Common myeloid progenitor, CD34-positive (primary cell): ENCODE data around the gene MBOAT7.
A peak's percentile ranks its signal among the peaks of the same experiment; 100 is the strongest.

Experiments
- CTCF ChIA-PET: fragments of 350-600 bp; sonication (Branson Sonifier 250); formaldehyde crosslinking; loops from one replicate; lab custom pipeline; 2021; ENCODE audit warnings: antibody characterized with exemption; lab: Charles Lee
- POLR2A ChIA-PET: fragments of 350-600 bp; sonication (Branson Sonifier 250); formaldehyde crosslinking; loops from one replicate; lab custom pipeline; 2021; ENCODE audit warnings: antibody characterized with exemption; lab: Charles Lee
- DNase-seq, 3 donors: peaks; one replicate each; pipeline versions ENCODE4 v3.0.0 to v3.0.0-alpha.2; 2013
- H3K27ac ChIP-seq, 2 experiments: 1 replicate in 1 of 2; 2 replicates in 1 of 2; pipeline ENCODE4 v1.7.0; 2013; ENCODE audit warnings: inconsistent platforms in 2 of 2, low read length in 2 of 2, mild to moderate bottlenecking in 2 of 2, low read depth in 1 of 2, moderate library complexity in 1 of 2; ENCODE audit not compliant: severe bottlenecking in 2 of 2, insufficient read depth in 1 of 2, poor library complexity in 1 of 2
- H3K27me3 ChIP-seq, 5 experiments: replicated peaks in 2 of 5; 1 replicate in 3 of 5; 2 replicates in 2 of 5; pipeline versions ENCODE4 v1.6.1 to v1.7.0; 2013; ENCODE audit warnings: low read length in 4 of 5, mild to moderate bottlenecking in 2 of 5, moderate library complexity in 2 of 5, inconsistent platforms in 1 of 5; ENCODE audit not compliant: insufficient read depth in 5 of 5, control insufficient read depth in 4 of 5
- H3K36me3 ChIP-seq, 4 experiments: 1 replicate in 2 of 4; 2 replicates in 2 of 4; pipeline versions ENCODE4 v1.6.1 to v1.7.0; 2013; ENCODE audit warnings: low read length in 3 of 4, control low read depth in 1 of 4, mild to moderate bottlenecking in 1 of 4; ENCODE audit not compliant: control insufficient read depth in 4 of 4, insufficient read depth in 4 of 4
- H3K4me1 ChIP-seq, 4 experiments: 1 replicate in 3 of 4; 2 replicates in 1 of 4; pipeline versions ENCODE4 v1.6.1 to v1.7.1; 2013; ENCODE audit warnings: low read length in 3 of 4, mild to moderate bottlenecking in 3 of 4, control low read depth in 1 of 4, inconsistent platforms in 1 of 4, moderate library complexity in 1 of 4; ENCODE audit not compliant: control insufficient read depth in 4 of 4, insufficient read depth in 4 of 4; ENCODE audit errors: control extremely low read depth in 1 of 4
- H3K4me3 ChIP-seq, 7 experiments: 1 replicate in 4 of 7; 2 replicates in 3 of 7; pipeline versions ENCODE4 v1.5.1 to v1.7.0; 2013; ENCODE audit warnings: mild to moderate bottlenecking in 7 of 7, low read length in 6 of 7, moderate library complexity in 6 of 7, inconsistent platforms in 2 of 7, low read depth in 2 of 7, control low read depth in 1 of 7; ENCODE audit not compliant: insufficient read depth in 4 of 7, control insufficient read depth in 1 of 7; ENCODE audit errors: extremely low read depth in 1 of 7
- H3K9me3 ChIP-seq, 5 experiments: 1 replicate in 4 of 5; 2 replicates in 1 of 5; pipeline versions ENCODE4 v1.6.1 to v1.7.1; 2013; ENCODE audit warnings: low read length in 4 of 5, mild to moderate bottlenecking in 2 of 5, inconsistent platforms in 1 of 5, low read depth in 1 of 5, moderate library complexity in 1 of 5; ENCODE audit not compliant: control insufficient read depth in 4 of 5, insufficient read depth in 2 of 5; ENCODE audit errors: control extremely low read depth in 1 of 5
- WGBS: methylation state at CpG from one replicate; pipeline ENCODE4 v1.1.5; 2013; ENCODE audit not compliant: insufficient coverage; 5-methylcytosine and 5-hydroxymethylcytosine counted together

MBOAT7 gene

GRCh38 chr19:54169149-54169740 is 20.1 kb downstream of the MBOAT7 start:
- DNase-seq, result no peak
- Histone ChIP-seq H3K4me3 (no peak overlapping the region), H3K27me3 (peaks cover 0 to 3% (median 0%) of the 10 kb centered on the region in 5 experiments), H3K27ac (no peak overlapping the region), H3K9me3 (peaks cover 0 to 3% (median 0%) of the 10 kb centered on the region in 5 experiments), H3K4me1 (peaks cover 0 to 23% (median 20%) of the 10 kb centered on the region in 4 experiments), H3K36me3 (no peaks in the 10 kb centered on the region)
- WGBS, result 94% methylated on average over 15 of the region's 21 CpGs
- POLR2A ChIA-PET, result no interaction called here
- CTCF ChIA-PET, result interaction anchor here (1.0 to 5.0 kb wide), 11 partner anchors 10 to 97 kb away, joined by 3 to 28 read pairs (median 8); partner anchors contain the start of gene LENG1

- POLR2A ChIA-PET, result interaction anchor here (0.6 kb wide), 1 partner anchor 31 kb away, joined by 3 read pairs; the partner anchor contains the start of gene CNOT3
- WGBS, result 27% methylated on average over 24 of the region's 25 CpGs
- CTCF ChIA-PET, result interaction anchor here (0.6 to 5.0 kb wide), 16 partner anchors 9 to 99 kb away, joined by 3 to 28 read pairs (median 6); partner anchors contain the start of genes LENG1 and LILRB5
- Histone ChIP-seq H3K4me3 (no peak overlapping the region), H3K36me3 (no peaks in the 10 kb centered on the region), H3K4me1 (peaks cover 0 to 23% (median 19%) of the 10 kb centered on the region in 4 experiments), H3K9me3 (peaks cover 0 to 3% (median 0%) of the 10 kb centered on the region in 5 experiments), H3K27me3 (peaks cover 0 to 10% (median 0%) of the 10 kb centered on the region in 5 experiments), H3K27ac (no peak overlapping the region)
- DNase-seq, result peak; percentile 81 to 86 (median 85)
Observed at GRCh38 chr19:54168174-54168917, 21.0 kb downstream of the MBOAT7 start.

GRCh38 chr19:54165222-54165621 is 24.2 kb downstream of the MBOAT7 start:
- WGBS, result 94% methylated on average over 24 of the region's 25 CpGs
- Histone ChIP-seq H3K4me1 (peaks cover 4 to 39% (median 31%) of the 10 kb centered on the region in 4 experiments), H3K36me3 (no peaks in the 10 kb centered on the region), H3K9me3 (peaks cover 0 to 3% (median 0%) of the 10 kb centered on the region in 5 experiments), H3K27me3 (peaks cover 0 to 11% (median 0%) of the 10 kb centered on the region in 5 experiments), H3K27ac (no peak overlapping the region), H3K4me3 (no peak overlapping the region)
- ChIA-PET POLR2A (interaction anchor here (1.3 kb wide), 1 partner anchor 8 kb away, joined by 3 read pairs; no protein-coding TSS in a partner anchor), CTCF (interaction anchor here (0.5 to 1.5 kb wide), 2 partner anchors 101 to 152 kb away, joined by 3 to 6 read pairs; no protein-coding TSS in a partner anchor)
- DNase-seq, result no peak

- Histone ChIP-seq H3K9me3 (peaks cover 0 to 3% (median 0%) of the 10 kb centered on the region in 5 experiments), H3K27me3 (peaks cover 0 to 11% (median 0%) of the 10 kb centered on the region in 5 experiments), H3K4me3 (peak overlapping the region in 5 of 7 experiments; percentile 0 to 68 (median 32)), H3K4me1 (peaks cover 5 to 43% (median 33%) of the 10 kb centered on the region in 4 experiments), H3K27ac (no peak overlapping the region), H3K36me3 (no peaks in the 10 kb centered on the region)
- ChIA-PET POLR2A (interaction anchor here (1.3 kb wide), 1 partner anchor 9 kb away, joined by 3 read pairs; no protein-coding TSS in a partner anchor), CTCF (interaction anchor here (1.5 to 2.1 kb wide), 2 partner anchors 9 to 102 kb away, joined by 6 to 8 read pairs; partner anchors contain the start of gene TMC4)
- 17% methylated on average over 25 of the region's 37 CpGs for WGBS
- DNase-seq, result peak; percentile 68 to 75 (median 70)
Observed at GRCh38 chr19:54164369-54165068, 24.9 kb downstream of the MBOAT7 start.

GRCh38 chr19:54162884-54163283 is 26.5 kb downstream of the MBOAT7 start:
- CTCF ChIA-PET, result interaction anchor here (2.1 kb wide), 1 partner anchor 10 kb away, joined by 8 read pairs; the partner anchor contains the start of gene TMC4
- POLR2A ChIA-PET, result no interaction called here
- H3K27me3 ChIP-seq, result peaks cover 0 to 11% (median 0%) of the 10 kb centered on the region in 5 experiments
- peak overlapping the region in 5 of 7 experiments; percentile 47 to 76 (median 57) for H3K4me3 ChIP-seq
- H3K27ac ChIP-seq, result no peak overlapping the region
- H3K4me1 ChIP-seq, result peaks cover 5 to 52% (median 45%) of the 10 kb centered on the region in 4 experiments
- peaks cover 0 to 3% (median 0%) of the 10 kb centered on the region in 5 experiments for H3K9me3 ChIP-seq
- peaks cover 0 to 4% (median 3%) of the 10 kb centered on the region in 4 experiments for H3K36me3 ChIP-seq
- no peak for DNase-seq
- 75% methylated on average over 9 of the region's 14 CpGs for WGBS

GRCh38 chr19:54162241-54162805 is 27.1 kb downstream of the MBOAT7 start:
- Histone ChIP-seq H3K4me1 (peaks cover 5 to 52% (median 45%) of the 10 kb centered on the region in 4 experiments), H3K9me3 (peaks cover 0 to 3% (median 0%) of the 10 kb centered on the region in 5 experiments), H3K27me3 (peaks cover 0 to 11% (median 0%) of the 10 kb centered on the region in 5 experiments), H3K4me3 (peak overlapping the region; percentile 44 to 76 (median 54)), H3K27ac (no peak overlapping the region), H3K36me3 (peaks cover 0 to 9% (median 5%) of the 10 kb centered on the region in 4 experiments)
- 2% methylated on average over 20 of the region's 35 CpGs for WGBS
- CTCF ChIA-PET, result interaction anchor here (2.1 kb wide), 1 partner anchor 11 kb away, joined by 8 read pairs; the partner anchor contains the start of gene TMC4
- peak; percentile 91 to 95 (median 94) for DNase-seq
- POLR2A ChIA-PET, result no interaction called here
